ENCODE results near the gene MGLL.
A peak's percentile ranks its signal among the peaks of the same experiment; 100 is the strongest.

Gene MGLL

DNA sequence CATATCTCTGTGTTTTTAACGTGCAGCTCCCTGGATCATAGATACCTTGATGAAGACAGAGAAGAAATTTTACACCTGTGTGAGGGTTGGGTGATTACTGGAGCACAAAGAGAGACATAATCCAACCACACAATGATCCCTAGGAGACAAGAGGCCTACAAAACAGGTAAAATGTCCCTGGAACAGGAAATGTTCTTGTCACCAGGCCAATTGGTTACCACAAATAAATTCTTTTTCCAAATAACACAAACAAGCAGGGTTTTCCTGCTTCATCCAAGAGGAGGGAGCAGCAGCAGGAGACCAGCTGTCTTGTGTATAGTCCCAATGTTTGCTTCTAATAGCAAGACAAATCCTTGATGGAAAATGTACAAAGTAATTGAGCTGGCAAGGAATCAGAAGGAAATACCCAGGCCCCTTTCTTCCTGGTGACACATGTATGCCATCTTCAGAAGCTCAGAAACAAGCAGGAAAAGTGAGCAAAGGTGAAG is 1.4 kb downstream of the MGLL start:
- H3K4me3 ChIP-seq (ENCODE audit: low read depth, low read length) = no peak overlapping the region
- TF ChIP-seq CTCF (IDR thresholded peaks at IDR 0.05; ENCODE audit: control insufficient read depth, extremely low read depth, insufficient read depth) = no peak
- DNase-seq (ENCODE audit: low read depth) = peak; percentile 76

DNA sequence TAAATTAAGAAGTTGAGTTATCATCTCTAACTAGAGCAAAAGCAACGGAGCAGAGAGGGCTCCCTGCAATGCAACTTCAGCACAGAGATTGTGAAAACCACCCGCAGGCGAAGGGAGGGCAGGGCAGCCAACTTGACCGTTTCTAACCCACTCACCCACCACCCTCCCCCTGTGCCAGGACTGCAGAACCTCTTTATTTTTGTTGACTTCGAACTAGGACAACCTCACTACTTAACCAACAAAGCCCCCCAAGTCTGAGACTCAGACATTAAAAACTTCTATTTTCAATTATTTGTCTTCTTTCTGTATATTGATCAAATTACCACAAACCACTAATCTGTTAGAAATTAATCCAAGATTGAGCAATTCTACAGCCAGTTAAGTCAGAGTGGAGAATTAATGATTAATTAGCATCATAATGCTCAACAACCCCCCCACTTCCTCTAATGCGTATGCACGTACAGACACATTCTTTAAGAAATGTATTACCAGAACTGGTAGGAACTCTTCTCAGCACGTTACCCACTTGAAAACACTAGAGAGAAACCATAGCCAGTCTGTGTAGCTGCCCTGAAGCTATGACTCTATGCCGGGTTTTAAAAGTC is 2.0 kb downstream of the MGLL start:
- no peak for TF ChIP-seq CTCF (IDR thresholded peaks at IDR 0.05; ENCODE audit: control insufficient read depth, extremely low read depth, insufficient read depth)
- H3K4me3 ChIP-seq (ENCODE audit: low read depth, low read length) = no peak overlapping the region
- no peak for DNase-seq (ENCODE audit: low read depth)

- no peak overlapping the region for H3K4me3 ChIP-seq (ENCODE audit: low read depth, low read length)
- no peak for TF ChIP-seq CTCF (IDR thresholded peaks at IDR 0.05; ENCODE audit: control insufficient read depth, extremely low read depth, insufficient read depth)
- DNase-seq (ENCODE audit: low read depth) = no peak
Measured at GRCh38 chr3:127819656-127820055, 2.7 kb downstream of the MGLL start.

DNA sequence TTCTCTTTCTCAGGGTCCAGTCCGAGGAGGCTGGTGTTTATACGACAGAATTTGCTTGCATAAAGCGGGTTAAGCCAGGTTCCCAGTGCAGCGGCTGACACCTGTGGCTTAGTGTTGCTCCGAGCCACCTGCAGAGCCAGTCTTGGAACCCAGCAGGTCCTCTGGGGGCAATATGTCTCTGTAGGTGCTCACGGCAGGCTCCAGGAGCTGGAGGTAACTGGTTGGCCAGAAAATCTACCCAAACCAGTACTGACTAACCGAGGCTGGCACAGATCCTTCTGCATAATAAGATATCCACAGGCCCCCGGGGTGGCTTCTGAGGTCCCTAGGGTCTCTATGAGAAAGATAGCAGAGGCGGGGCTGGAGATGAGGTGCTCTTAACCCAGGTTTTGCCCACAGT is 3.2 kb downstream of the MGLL start:
- peak; percentile 18 for DNase-seq (ENCODE audit: low read depth)
- TF ChIP-seq CTCF (IDR thresholded peaks at IDR 0.05; ENCODE audit: control insufficient read depth, extremely low read depth, insufficient read depth) = no peak
- no peak overlapping the region for H3K4me3 ChIP-seq (ENCODE audit: low read depth, low read length)

DNA sequence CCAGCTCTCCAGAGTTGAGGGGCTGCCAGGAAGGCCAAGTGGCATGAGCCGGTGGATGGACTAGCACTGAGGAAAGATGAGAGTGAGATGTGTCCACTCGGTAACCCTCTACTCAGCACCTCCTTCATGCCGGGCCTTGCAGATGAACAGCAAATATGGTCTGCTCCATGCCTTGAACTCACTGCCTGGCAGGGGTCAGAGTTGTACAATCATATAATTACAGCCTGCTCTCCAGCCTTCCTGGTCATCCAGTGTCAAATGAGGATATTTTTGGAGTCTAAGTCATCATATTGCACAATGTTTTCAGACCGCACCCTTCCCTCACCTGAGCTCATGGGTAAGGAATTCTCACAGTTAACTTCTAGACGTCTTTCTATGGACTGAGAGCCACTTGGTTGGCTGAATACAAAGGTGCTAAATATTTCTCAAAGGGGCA is 4.9 kb downstream of the MGLL start:
- no peak overlapping the region for H3K4me3 ChIP-seq (ENCODE audit: low read depth, low read length)
- peak; percentile 38 for DNase-seq (ENCODE audit: low read depth)
- no peak for TF ChIP-seq CTCF (IDR thresholded peaks at IDR 0.05; ENCODE audit: control insufficient read depth, extremely low read depth, insufficient read depth)

DNA sequence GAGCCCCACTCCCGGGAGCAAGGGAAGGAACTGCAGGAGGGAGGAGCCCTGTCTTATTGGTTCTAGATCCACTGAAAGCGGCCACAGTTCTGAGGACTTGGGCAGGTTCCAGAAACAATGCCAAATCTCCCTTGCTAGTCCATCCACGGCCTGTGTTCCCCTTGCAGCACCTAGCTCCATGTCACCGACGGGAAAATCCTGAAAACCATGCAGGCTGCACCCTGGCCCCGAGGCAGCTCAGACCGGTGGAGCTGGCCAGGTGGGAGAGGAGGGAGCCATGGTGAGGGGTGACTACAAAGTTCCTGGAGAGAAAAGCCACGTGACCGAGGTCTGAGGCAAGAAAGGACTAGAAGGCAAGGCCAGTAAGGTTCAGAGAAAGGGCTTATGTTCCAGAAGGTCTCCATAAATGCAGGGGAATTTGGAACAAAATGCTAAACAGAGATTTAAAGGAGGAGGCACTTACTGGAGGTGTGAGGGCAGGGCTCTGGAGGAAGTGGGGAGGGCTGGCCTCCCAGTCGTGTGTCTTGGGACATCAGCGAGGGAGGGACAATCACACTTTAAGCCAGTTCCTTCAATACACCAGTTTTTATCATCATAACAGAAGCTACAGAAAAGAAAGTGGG is 5.4 kb downstream of the MGLL start:
- no peak for DNase-seq (ENCODE audit: low read depth)
- TF ChIP-seq CTCF (IDR thresholded peaks at IDR 0.05; ENCODE audit: control insufficient read depth, extremely low read depth, insufficient read depth) = no peak
- no peak overlapping the region for H3K4me3 ChIP-seq (ENCODE audit: low read depth, low read length)

Data from LNCaP clone FGC (cell line).